GM19025 (cell line): ENCODE data around the gene ST7.

Experiments used
- ATAC-seq: cut with Tn5 transposase; IDR thresholded peaks from one replicate; pipeline ENCODE4 v1.9.1; 2021; ENCODE audit warnings: mild to moderate bottlenecking, low read depth, moderate library complexity; ENCODE audit not compliant: unreplicated experiment

Gene ST7

DNA sequence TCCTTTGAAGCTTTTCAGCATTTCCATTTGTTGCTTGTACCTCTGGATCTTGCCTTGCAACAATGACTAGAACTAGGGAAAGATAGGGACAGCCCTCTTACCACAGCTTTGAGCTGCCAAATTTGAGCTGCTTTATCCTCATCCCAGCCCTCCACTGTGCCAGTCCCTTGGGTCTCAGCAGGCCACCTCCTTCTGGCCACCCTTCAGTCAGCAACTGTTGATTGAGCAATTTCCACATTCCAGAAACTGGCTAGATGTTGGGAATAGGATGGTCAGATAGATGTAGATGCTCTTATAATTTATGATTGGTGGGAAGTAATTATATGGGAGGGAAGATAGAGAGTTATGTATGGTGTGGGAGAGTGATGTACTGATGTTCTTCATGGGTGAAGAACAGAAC is 100.1 kb downstream of the ST7 start:
- ATAC-seq, result no peak

DNA sequence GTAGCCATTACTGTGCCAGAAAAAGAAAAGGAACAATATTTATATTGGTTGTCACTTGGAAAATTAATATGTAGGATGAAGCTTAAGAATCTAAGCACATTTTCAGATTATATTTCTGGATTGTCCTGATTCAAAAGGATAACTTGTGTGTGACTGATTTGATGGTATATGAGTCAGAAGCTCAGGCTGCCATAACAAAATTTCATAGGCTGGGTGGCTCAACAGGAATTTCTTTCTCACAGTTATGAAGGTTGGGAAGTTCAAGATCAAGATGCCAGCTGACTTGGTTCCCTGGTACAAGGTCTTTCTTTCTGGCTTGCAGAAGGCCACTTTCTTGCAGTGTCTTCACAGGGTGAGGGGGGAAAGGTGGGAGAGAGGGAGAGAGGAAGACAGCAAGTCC is 108.5 kb downstream of the ST7 start:
- no peak for ATAC-seq

DNA sequence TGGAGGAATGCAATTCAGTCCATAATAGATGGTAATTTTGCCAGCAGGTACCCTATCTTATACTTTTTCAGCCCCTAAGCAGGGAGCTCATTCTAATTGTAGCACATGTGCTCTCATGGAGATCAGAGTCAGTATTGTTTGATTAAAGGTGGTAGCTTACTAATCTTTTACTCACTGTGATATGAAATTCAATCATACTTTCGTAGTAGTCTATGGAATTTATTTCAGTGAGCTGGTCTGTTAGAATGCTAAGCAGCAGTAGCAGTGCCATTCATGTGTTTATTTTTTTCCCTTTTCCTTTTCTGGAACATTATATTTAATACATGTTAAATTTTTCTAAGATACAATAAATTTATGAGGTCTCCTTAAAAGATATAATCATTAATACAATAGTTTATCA is 109.0 kb downstream of the ST7 start:
- no peak for ATAC-seq

DNA sequence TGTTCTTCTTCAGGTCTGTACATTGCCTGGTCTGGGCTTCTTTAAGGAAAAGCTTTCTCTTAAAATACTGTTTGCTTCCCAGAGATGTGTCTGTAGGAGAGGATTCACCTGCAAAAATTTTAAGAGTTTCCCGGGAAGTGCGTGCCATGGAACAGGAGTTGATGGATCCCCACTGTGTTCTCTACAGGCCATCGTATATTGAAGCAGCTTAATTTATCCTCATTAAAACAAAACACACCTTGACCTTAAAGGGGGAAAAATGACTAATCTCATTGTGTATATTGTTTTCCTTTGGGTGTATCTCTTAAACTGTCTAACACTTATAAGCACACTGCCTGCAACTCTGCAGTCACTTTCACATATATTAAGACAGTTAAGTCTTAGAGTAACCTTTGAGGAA is 111.4 kb downstream of the ST7 start:
- ATAC-seq, result no peak

DNA sequence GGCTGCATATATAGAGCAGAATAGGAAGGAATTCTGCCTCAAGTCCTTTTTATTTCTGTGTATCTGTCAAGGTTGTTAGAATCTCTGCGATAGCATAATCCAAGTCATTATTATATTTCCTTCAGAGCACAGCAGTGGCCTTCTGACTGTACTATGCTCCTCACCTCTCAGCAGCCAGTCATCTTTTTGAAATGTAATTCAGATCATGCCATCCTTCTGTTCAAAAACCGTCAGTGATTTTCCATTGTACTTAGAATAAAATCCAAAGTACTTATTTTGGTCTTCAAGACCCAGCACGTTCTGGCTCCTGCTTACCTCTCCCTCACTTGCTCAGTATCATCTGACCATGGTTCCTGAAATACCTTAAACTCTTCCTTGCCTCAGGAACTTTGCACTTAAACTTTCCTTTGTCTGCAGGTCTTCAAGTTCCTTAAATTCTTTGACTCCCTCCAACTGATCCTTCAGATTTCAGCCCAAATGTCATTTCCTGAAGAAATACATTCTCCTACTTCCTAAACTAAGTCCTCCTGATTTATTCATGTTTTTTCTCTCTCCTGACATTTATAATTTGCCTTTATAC is 112.4 kb downstream of the ST7 start:
- no peak for ATAC-seq

DNA sequence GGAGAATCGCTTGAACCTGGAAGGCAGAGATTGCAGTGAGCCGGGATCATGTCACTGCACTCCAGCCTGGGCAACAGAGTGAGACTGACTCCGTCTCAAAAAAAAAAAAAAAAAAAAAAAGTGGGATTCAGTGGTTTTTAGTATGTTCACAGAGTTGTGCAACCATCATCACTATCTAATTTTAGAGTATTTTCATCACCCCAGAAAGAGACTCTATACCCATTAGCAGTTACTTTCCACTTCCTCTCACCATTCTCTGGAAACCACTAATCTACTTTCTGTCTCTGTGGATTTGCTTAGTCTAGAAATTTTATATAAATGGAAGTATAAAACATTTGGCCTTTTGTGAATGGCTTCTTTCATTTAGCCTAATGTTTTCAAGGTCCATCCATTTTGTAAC is 113.4 kb downstream of the ST7 start:
- ATAC-seq, result no peak

DNA sequence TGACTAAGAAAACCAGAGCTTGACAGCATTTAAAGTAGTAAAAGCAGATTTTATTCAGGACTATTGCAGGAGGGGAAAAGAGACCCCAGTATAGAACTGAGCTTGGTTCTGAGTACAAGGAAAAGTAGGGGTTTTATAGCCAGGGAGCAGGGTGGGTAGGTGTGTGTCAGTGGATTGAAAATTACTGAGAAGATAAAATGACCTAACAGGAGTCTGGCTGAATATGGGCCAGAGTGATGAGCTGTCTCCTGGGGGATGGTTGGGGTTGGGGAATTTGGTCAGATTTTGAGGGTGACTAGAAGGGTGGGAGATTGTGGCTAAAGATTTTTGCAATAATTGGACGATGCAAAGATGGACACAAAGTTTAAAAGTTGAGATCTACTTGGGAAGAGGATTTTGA is 114.0 kb downstream of the ST7 start:
- ATAC-seq, result no peak

DNA sequence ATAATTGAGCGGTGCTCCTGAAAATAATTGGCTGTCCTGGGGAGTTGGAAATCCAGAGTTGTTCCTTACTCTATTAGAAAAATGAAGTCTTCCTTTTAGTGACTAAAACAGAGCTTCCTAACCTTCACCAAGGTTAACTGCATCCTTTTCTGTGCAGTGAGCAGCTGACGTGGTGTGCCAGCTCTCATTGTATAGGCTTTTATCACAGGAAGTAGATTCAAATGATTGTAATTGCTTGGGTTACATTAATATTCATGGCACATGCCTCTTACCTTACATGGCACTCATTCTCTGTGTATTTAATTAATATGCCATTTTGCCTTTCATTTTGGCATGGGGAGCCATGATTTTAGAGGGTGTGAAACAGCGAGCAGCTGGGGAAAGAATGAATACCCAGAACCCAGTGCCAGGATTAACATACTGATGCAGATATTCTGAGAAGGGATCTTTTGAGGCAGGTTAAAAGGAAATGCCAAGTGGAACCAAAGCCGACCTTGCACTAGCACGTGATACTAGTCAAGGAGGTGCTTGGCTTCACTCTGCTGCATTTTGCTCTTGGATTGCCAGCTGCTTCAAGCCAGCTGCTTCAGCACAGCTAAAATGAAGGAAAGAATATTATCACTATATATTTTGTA is 115.3 kb downstream of the ST7 start:
- ATAC-seq, result no peak

DNA sequence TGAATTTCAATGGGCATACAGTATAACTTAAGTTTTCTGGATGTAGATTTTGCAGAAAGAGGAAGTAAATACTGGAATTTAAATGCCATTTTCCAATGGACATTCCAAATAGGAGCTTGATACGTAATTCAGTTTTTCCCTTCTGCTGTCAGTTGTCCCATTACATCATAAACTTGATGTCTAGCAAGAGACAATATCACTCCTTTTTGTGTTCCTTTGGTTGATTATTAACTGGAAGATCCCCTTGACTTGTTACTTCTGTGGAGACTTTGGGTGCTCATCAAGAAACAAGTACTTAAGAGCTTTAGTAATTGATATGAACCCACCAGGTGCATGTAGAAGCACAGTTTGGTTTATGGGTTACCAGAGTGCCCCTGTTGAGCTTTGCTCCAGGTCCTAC is 116.1 kb downstream of the ST7 start:
- no peak for ATAC-seq

DNA sequence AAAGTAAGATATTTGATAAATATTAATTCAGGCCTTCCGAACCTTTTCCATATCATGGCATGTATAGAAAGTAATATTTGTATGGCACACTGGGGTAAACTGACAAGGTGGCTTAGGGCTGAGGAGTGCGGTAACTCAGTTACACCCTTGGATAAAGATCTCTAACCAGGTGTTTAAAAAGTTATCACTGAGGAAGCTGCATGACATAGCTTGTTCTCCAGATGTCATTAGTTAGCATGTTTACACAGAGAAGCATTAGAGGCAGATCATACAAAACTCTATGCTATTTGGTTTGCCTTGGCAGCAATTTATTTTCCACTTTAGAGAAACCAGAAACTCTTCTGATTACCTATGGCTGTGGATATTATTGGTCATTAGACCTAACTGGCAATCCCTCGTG is 118.2 kb downstream of the ST7 start:
- ATAC-seq, result no peak

DNA sequence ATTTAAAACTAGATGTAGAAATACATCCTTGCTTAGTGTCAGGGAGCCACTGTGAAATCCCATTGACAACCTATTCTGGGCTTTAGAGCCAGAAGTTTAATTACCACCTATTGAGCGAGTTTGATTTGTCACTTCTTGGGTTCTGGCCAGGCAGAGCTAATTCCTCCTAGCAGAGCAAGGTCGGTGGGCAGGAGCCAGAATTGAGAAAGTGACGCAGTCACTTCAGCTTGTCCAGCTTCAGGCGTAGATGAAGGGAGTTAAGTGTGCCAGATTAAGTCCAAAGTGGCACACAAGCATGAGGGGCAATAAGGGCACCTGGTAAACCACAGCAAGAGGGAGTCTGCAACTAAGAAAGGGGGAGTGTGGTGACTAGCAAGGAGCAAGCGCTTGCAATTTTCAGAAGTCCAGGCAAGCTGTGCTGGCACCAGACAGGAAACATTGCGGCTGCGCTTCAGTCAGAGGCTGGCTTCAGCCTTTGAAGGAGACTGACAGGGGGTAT is 119.4 kb downstream of the ST7 start:
- no peak for ATAC-seq

DNA sequence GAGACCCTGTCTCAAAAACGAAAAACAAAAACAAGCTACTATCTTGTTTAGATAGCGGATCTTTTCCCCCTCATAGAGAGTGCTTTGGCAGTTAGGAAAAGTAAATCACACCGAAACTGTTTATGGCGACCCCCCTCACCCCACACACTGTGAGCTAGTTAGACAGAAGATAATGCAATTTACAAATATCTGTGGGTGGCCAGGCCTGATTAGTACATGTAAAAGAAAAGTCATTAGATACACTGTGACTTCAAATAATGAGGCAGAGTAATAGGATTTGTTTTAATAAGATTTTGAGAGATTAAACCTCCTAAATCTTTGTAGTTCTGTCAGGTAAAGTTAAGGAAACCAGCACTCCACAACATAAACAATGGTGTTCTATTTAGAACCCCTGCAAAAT is 121.1 kb downstream of the ST7 start:
- no peak for ATAC-seq

DNA sequence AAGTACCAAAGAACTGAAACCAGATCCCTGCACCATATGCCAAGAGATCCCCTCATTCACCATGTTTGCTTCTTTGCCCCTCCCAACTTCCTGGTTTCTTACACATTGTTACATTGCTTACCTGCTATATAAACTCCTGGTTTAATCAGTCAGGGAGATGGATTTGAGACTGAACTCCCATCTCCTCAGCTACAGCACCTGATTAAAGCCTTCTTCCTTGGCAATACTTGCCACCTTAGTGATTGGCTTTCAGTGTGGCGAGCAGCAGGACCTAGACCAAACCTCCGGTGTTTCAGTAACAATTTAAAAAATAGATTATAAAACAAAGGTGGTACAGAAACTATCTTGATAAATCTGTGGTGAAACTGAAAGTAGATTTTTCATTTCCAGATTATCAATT is 122.6 kb downstream of the ST7 start:
- ATAC-seq, result no peak

DNA sequence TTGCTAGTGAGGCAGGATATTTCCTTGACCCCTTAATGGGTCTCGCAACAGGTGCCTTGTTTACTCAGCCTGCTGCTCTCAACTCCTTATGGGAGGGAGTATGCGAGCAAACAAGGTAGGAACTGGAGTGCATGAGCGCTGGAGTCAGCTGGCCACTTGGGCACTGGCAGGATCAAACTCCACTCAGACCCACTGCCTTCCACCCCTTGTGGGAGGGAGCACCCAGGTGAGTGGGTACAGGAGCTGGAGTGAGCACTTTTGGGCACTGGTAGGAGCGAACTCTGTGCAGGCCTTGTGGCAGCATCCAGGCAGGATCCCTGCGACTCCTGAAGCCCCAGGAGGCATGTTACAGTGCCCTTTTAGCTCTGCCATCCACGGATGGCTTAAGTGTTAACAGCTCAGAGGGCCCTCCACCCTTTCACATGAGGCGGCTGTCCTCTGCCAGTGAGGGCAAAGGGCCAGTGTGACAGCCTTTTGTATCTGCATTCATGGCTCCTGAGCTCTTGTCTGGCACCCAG is 123.2 kb downstream of the ST7 start:
- no peak for ATAC-seq

DNA sequence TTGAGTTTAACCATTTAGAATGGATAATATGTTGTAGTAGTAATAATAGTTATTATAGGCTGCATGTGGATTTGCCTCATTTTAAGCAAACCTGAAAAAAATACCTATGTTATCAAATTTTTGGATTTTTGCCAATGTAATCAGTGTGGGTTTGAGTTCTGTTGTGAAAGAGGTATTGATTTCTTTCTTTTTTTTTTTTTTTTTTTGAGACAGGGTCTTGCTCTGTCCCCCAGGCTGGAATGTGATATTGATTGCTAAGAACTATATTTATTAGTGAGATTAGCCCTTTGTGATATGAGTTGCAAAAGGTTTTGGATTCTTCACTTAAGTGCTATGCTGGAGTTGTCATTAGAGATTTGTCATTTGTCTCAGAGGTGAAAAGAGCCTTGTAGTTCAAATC is 124.4 kb downstream of the ST7 start:
- no peak for ATAC-seq

DNA sequence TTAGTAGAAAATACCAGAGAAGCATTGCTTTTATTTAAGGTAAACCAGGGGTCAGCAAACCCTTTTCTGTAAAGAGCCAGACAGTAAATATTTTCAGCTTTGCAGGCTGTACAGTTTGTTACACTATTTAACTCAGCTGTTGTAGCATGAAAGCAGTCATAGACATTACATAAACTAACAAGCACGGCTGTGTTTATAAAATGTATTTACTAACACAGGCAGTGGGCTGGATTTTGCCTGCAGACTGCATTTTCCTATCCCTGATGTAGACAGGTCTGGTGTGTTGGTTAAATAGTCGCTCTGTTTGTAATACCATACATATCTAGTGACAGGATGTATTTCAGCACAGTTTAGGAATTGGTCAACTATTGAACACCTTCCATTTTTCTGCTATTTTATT is 129.3 kb downstream of the ST7 start:
- no peak for ATAC-seq

DNA sequence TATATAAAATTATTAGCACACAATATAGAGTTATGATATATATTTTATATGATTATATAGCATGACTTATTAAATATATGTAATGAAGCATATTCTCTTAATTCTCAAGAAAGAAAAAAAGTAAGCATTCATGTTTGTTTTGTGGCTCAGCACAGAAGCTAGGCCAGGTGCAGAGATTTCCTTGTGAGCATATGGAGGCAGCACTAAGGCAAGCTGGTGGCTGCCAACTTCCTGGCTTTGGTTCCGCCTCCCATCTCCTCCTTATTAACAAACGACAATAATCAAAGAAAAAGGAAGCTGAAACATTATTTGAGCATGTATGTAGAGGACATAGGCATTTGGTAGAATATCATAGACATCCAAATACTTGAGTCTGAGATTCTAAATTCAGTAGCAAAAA is 130.3 kb downstream of the ST7 start:
- no peak for ATAC-seq

DNA sequence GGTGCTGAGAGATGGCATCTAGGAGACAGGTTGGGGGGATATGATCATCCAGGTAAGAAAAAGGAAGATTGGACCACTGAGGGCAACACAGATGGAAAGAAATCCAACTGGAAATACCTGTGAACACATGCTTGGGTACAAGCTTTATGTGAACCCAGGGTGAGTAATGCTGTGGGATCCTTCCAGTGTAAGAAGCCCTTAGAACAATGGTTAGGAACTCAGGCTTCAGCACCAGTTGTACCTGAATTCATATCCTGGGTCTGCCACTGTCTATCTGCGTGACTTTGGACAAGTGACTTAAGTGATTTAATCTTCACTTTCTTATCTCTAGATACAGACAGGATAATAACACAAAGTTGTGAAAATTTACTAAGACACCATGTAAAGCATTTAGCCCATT is 131.0 kb downstream of the ST7 start:
- ATAC-seq, result no peak

DNA sequence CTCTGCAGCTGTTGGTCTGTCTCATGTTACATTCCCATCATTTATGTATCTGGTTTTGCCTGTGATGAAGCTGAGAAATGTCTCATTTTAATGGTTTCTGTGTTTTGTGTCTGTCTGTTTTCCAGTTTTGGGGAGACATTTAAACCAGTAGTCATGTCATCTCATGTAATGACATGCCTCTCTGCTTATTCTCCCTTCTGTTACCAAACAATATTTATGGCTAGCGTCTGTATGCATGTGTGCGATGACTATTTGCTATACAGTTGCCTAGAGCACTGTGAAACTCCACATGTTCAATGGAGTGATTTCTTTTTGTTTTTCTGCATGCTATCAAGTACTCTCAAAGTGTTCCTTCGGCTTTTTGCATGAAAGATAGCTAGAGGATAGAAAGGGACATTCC is 132.0 kb downstream of the ST7 start:
- ATAC-seq, result no peak

DNA sequence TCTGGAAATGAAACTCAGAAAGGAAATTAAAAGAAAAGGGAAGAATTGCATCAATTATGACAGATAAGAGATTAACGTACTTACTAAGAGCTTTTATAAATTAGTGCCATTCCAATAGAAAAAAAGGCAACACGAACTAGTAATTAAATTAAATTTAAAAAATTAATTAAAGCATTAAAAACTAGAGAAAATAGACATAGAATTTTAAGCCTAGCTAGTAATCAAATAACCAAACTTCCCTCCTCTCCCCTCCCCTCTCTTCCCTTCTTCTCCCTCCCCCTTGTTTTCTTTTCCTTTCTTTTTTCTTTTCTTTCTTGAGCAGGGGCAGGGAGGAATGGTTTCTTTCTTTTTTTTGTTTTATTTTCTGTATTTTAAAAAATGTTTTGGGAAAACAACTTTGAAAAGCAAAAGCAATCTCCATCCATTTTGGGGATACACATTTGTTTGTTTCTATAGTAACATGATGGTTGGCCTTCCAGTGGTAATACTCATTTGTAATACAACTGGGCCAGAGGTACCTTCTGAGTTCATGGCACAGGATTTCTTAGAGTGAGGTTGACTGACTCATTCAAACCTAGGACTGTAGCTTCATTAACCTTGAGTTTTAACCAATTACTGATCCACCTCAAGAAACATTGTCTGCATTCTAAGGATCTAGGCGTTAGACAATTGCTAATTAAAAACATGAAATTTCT is 132.6 kb downstream of the ST7 start:
- ATAC-seq, result no peak

DNA sequence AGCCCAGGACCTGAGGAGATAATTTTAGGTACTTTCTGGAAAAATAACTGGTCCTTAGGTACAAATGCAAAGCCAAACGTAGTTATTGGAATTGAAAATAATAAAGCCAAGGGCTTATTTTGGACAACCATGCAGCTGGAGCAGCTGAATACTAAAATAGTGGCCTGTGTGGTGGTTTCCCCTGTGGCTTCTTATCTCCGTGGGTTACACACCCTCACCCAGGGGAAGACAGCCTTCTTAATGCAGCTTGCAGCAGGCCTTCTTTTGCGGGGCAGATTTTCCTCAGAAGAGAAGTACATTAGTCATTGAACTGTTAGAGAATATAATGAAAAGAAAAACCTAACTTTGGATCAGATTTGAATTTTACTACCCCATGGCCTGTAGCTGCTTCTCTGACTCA is 133.5 kb downstream of the ST7 start:
- no peak for ATAC-seq
